HepG2 (cell line): ENCODE measurements around the gene NELFCD. TPM values are rescaled to one million over a fixed set of nuclear protein-coding genes. Genes with fewer than 3 reads are reported as not detected.

Experiments
- CREB3 ChIP-seq: sonication (generic); formaldehyde crosslinking; IDR thresholded peaks from 2 replicates; pipeline ENCODE4 v1.5.0; 2020; ENCODE audit warnings: missing genetic modification reagents
- FOXA1 ChIP-seq, 2 experiments: fragments of 450-650 bp in 1 of 2; sonication (generic) in 1 of 2; formaldehyde crosslinking in 1 of 2; IDR thresholded peaks; 2 replicates each; pipeline versions ENCODE4 v1.4.0 to v1.6.1; 2016 to 2020; ENCODE audit warnings: missing genetic modification reagents in 1 of 2
- HINFP ChIP-seq: sonication (generic); formaldehyde crosslinking; IDR thresholded peaks from 2 replicates; pipeline ENCODE4 v1.4.0; 2020; ENCODE audit warnings: low read depth, mild to moderate bottlenecking, missing genetic modification reagents
- MIER2 ChIP-seq: IDR thresholded peaks from 2 replicates; pipeline ENCODE4 v1.6.1; 2016; ENCODE audit warnings: missing biosample characterization, missing genetic modification reagents
- MIER3 ChIP-seq: IDR thresholded peaks from 2 replicates; pipeline ENCODE4 v1.6.1; 2016; ENCODE audit warnings: missing compliant biosample characterization, borderline replicate concordance
- NPAS2 ChIP-seq: sonication (generic); formaldehyde crosslinking; IDR thresholded peaks from 2 replicates; pipeline ENCODE4 v1.8.0; 2022; ENCODE audit warnings: mild to moderate bottlenecking, missing genetic modification reagents, borderline replicate concordance
- POLR2A ChIP-seq, 2 experiments: IDR thresholded peaks; 2 replicates each; pipeline ENCODE4 v1.6.1; 2011; ENCODE audit warnings: low read depth in 2 of 2, low read length in 2 of 2, mild to moderate bottlenecking in 1 of 2, moderate library complexity in 1 of 2; ENCODE audit not compliant: insufficient read depth in 1 of 2
- POLR2G ChIP-seq: fragments of 200-400 bp; formaldehyde crosslinking; IDR thresholded peaks from 2 replicates; pipeline ENCODE4 v1.6.1; 2018; ENCODE audit warnings: mild to moderate bottlenecking, low read depth, low read length, moderate library complexity
- SCMH1 ChIP-seq: sonication (generic); formaldehyde crosslinking; IDR thresholded peaks from 2 replicates; pipeline ENCODE4 v1.9.0; 2021; ENCODE audit warnings: missing genetic modification reagents, mild to moderate bottlenecking, borderline replicate concordance
- SMAD1 ChIP-seq: sonication (generic); formaldehyde crosslinking; IDR thresholded peaks from 2 replicates; pipeline ENCODE4 v1.4.0; 2020; ENCODE audit warnings: missing genetic modification reagents, low read depth, mild to moderate bottlenecking, borderline replicate concordance
- SNRNP70 ChIP-seq: fragments of 200-400 bp; formaldehyde crosslinking; IDR thresholded peaks from 2 replicates; pipeline ENCODE4 v1.6.1; 2017; ENCODE audit warnings: mild to moderate bottlenecking, low read depth, low read length, moderate library complexity
- TBX2 ChIP-seq: sonication (generic); formaldehyde crosslinking; IDR thresholded peaks from 2 replicates; pipeline ENCODE4 v1.5.0; 2020; ENCODE audit warnings: missing genetic modification reagents, mild to moderate bottlenecking, borderline replicate concordance
- ZBTB14 ChIP-seq: sonication (generic); formaldehyde crosslinking; IDR thresholded peaks from 2 replicates; pipeline ENCODE4 v1.4.0; 2020; ENCODE audit warnings: missing genetic modification reagents
- ZBTB21 ChIP-seq: sonication (generic); formaldehyde crosslinking; IDR thresholded peaks from 2 replicates; pipeline ENCODE4 v1.4.0; 2020; ENCODE audit warnings: missing genetic modification reagents
- ZNF10 ChIP-seq: sonication (generic); formaldehyde crosslinking; IDR thresholded peaks from 2 replicates; pipeline ENCODE4 v1.4.0; 2020; ENCODE audit warnings: mild to moderate bottlenecking, low read depth, missing genetic modification reagents, borderline replicate concordance
- ZNF230 ChIP-seq: sonication (generic); formaldehyde crosslinking; IDR thresholded peaks from 2 replicates; pipeline ENCODE4 v1.4.0; 2020; ENCODE audit warnings: mild to moderate bottlenecking, missing genetic modification reagents
- ZNF281 ChIP-seq: sonication (generic); formaldehyde crosslinking; IDR thresholded peaks from 2 replicates; pipeline ENCODE4 v1.4.0; 2020; ENCODE audit warnings: missing genetic modification reagents, borderline replicate concordance
- ZNF432 ChIP-seq: sonication (generic); formaldehyde crosslinking; IDR thresholded peaks from 2 replicates; pipeline ENCODE4 v1.5.0; 2020; ENCODE audit warnings: missing genetic modification reagents, mild to moderate bottlenecking, borderline replicate concordance
- ZNF550 ChIP-seq: sonication (generic); formaldehyde crosslinking; IDR thresholded peaks from 2 replicates; pipeline ENCODE4 v1.4.0; 2020; ENCODE audit warnings: mild to moderate bottlenecking, missing genetic modification reagents, borderline replicate concordance
- ZNF629 ChIP-seq: sonication (generic); formaldehyde crosslinking; conservative IDR thresholded peaks from 2 replicates; pipeline ENCODE4 v1.5.0; 2020; ENCODE audit warnings: missing genetic modification reagents
- polyA plus RNA-seq, 8 experiments: library from polyadenylated mRNA; depleted of rRNA in 3 of 8; stranded (reverse) in 7 of 8; unstranded in 1 of 8; fragments of >200 nt; fragmentation: Illumina TruSeq in 4 of 8; extraction: Trizol in 4 of 8; gene quantifications; 2 replicates each; pipeline versions ENCODE4 v1.2.1 to v1.2.3, GENCODE V29; 2011 to 2016; ENCODE audit warnings: low read depth in 4 of 8, missing spikeins in 1 of 8, mixed read lengths in 1 of 8; ENCODE audit not compliant: insufficient read depth in 1 of 8
- total RNA-seq, 5 experiments: library from RNA; depleted of rRNA; stranded (reverse); fragments of >200 nt; fragmentation: Illumina TruSeq; extraction: Trizol; gene quantifications; 2 replicates each; pipeline ENCODE4 v1.2.3, GENCODE V29; 2016; ENCODE audit warnings: low read depth in 1 of 5

The NELFCD gene
- total and polyA plus RNA-seq, 2 of the 13 experiments (the other 11 are each of a cell fraction or from before 2014, with no cell fraction given) = 159 to 203 TPM

- TF ChIP-seq MIER2 (CRISPR knock-in tag) (peak; percentile 41; the same call in 1 of the 2 replicates), ZBTB21 (CRISPR knock-in tag) (no peak; the same call in 1 of the 2 replicates), HINFP (CRISPR knock-in tag) (peak; percentile 25; the same call in 1 of the 2 replicates), ZBTB14 (CRISPR knock-in tag) (peak; percentile 50; the same call in 1 of the 2 replicates), NPAS2 (CRISPR knock-in tag) (no peak; the same call in 1 of the 2 replicates), ZNF230 (CRISPR knock-in tag) (no peak; the same call in 1 of the 2 replicates), ZNF432 (CRISPR knock-in tag) (0 out of 2 replicates have a peak, but pooled peaks have one; percentile 14), ZNF281 (peak; percentile 56; the same call in 1 of the 2 replicates), ZNF629 (CRISPR knock-in tag) (no peak; the same call in none of the 2 replicates), ZNF550 (no peak; the same call in 1 of the 2 replicates), SMAD1 (CRISPR knock-in tag) (peak; percentile 95; the same call in 1 of the 2 replicates), POLR2A (IDR thresholded peaks at IDR 0.05; ENCODE audit: insufficient read depth in 1 of 2, low read depth in 2 of 2, low read length in 2 of 2) (peak; percentile 91 to 95), TBX2 (CRISPR knock-in tag) (peak; percentile 94; the same call in 1 of the 2 replicates), SCMH1 (no peak), FOXA1 (IDR thresholded peaks at IDR 0.05) (no peak), FOXA1 (CRISPR knock-in tag; IDR thresholded peaks at IDR 0.05) (no peak), POLR2G (peak; percentile 99), CREB3 (no peak), SNRNP70 (no peak), ZNF10 (CRISPR knock-in tag) (0 out of 2 replicates have a peak, but pooled peaks have one; percentile 76), MIER3 (CRISPR knock-in tag) (peak; percentile 86)
Observed at GRCh38 chr20:59032023-59032712, 51.1 kb downstream of the NELFCD start, which contains the start of gene ATP5F1E (continued).
